Measurements from ENCODE around the gene ZNF107. TPM values are rescaled to one million over a fixed set of nuclear protein-coding genes. Genes with fewer than 3 reads are reported as not detected.

ZNF107 gene
- total and polyA plus RNA-seq, 2 of the 8 experiments (the other 6 are each of a cell fraction or from before 2014, with no cell fraction given), result 3.4 to 31.0 TPM

Small RNA genes lying within 50 kb of the gene (microRNA-seq; reads per million reads assigned to microRNA genes)
- gene MIR6839 (ENCODE audit: borderline microRNAs expressed in 2 of 2, borderline number of aligned reads in 2 of 2, borderline replicate concordance in 1 of 2), result 0 reads per million in 2 experiments

Small RNA genes lying within 50 kb of the gene (small RNA-seq; reads per million reads assigned to genes)
- gene MIR6839 (ENCODE audit: insufficient read depth), result 0.69 reads per million

Other genes with a start within 250 kb of the ZNF107 start
- gene ZNF680, start 103.1 kb upstream of the ZNF107 start, total RNA-seq (2021; fragmentation: NEBNext Ultra II Directional; extraction: Animal tissue kit (Norgen Biotek cat#: 25700)), result 15.3 and 16.9 TPM in 2 replicates
- not detected in 2 replicates for gene ZNF680, start 103.1 kb upstream of the ZNF107 start, polyA plus RNA-seq (2011; rRNA removed)
- gene ZNF138, start 128.3 kb downstream of the ZNF107 start, total RNA-seq (2021; fragmentation: NEBNext Ultra II Directional; extraction: Animal tissue kit (Norgen Biotek cat#: 25700)), result 20.2 and 22.6 TPM in 2 replicates
- gene ZNF138, start 128.3 kb downstream of the ZNF107 start, polyA plus RNA-seq (2011; rRNA removed), result 4.5 and 7.5 TPM in 2 replicates
- 21.2 and 23.2 TPM in 2 replicates for gene ZNF273, start 237.1 kb downstream of the ZNF107 start, total RNA-seq (2021; fragmentation: NEBNext Ultra II Directional; extraction: Animal tissue kit (Norgen Biotek cat#: 25700))
- 4.5 and 6.2 TPM in 2 replicates for gene ZNF273, start 237.1 kb downstream of the ZNF107 start, polyA plus RNA-seq (2011; rRNA removed)